H1 (cell line): ENCODE results near the gene TMEM170A. TPM values are rescaled to one million over a fixed set of nuclear protein-coding genes. Genes with fewer than 3 reads are reported as not detected.

ENCODE experiments used
- E2F6 ChIP-seq: IDR thresholded peaks from 2 replicates; pipeline ENCODE4 v1.6.1; 2012; ENCODE audit warnings: inconsistent platforms
- GABPA ChIP-seq: IDR thresholded peaks from 2 replicates; pipeline ENCODE4 v1.6.1; 2011; ENCODE audit warnings: mild to moderate bottlenecking, low read length, moderate library complexity, borderline replicate concordance; ENCODE audit not compliant: insufficient read depth
- TCF12 ChIP-seq: IDR thresholded peaks from 2 replicates; pipeline ENCODE4 v1.6.1; 2011; ENCODE audit warnings: low read depth, mild to moderate bottlenecking, low read length
- polyA plus RNA-seq, 7 experiments: library from polyadenylated mRNA; depleted of rRNA in 3 of 7; stranded (reverse) in 5 of 7; unstranded in 2 of 7; fragments of >200 nt in 5 of 7; fragments of 200-250 nt in 2 of 7; gene quantifications; 1 replicate in 5 of 7; 2 replicates in 1 of 7; 4 replicates in 1 of 7; pipeline versions ENCODE4 v1.2.1 to v1.2.3, GENCODE V29; 2011 to 2013; ENCODE audit warnings: missing spikeins in 2 of 7, mixed read lengths in 2 of 7
- total RNA-seq: library from RNA; stranded (reverse); fragmentation: NEBNext Ultra II Directional; extraction: Animal tissue kit (Norgen Biotek cat#: 25700); gene quantifications from 2 replicates; pipeline ENCODE4 v1.2.1, GENCODE V29; 2021

Gene TMEM170A
- total and polyA plus RNA-seq, 2 of the 8 experiments (the other 6 are each of a cell fraction or from before 2014, with no cell fraction given): 22.9 to 56.6 TPM

- peak; percentile 80; the same call in 1 of the 2 replicates for TF ChIP-seq E2F6
- TF ChIP-seq GABPA: no peak
- TF ChIP-seq TCF12: no peak
These were observed 30.6 kb downstream of the TMEM170A start (continued) for GRCh38 chr16:75433732-75434413.
